ENCODE measurements around the gene ADPRH. TPM values are rescaled to one million over a fixed set of nuclear protein-coding genes. Genes with fewer than 3 reads are reported as not detected.

ADPRH gene
- total RNA-seq, 1 experiment from 2014 or later, result 1.5 TPM

DNA sequence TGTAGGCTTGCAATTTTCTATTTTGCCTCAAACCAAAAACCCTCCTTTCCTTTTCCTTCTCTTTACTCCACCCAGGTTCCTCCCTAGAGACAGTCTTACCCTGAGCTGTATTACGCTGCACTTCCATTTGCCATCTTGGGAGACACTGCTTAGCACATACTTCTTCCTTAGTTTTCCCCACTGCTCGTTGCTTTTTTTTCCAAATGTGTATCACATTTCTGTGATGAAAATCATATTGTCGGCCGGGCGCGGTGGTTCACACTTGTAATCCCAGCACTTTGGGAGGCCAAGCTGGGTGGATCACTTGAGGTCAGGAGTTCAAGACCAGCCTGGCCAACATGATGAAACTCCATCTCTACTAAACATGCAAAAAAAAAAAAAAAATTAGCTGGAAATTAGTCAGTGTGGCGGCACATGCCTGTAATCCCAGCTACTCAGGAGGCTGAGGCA is 51.6 kb downstream of the ADPRH start:
- ChIA-PET CTCF (interaction anchor here (0.7 kb wide), 1 partner anchor 742 kb away, joined by 3 read pairs; no protein-coding TSS in a partner anchor), RAD21 (ENCODE audit: low non-redundant PET in 1 of 2, low total read pairs in 2 of 2, uncharacterized antibody in 2 of 2, unreplicated experiment in 2 of 2) (no interaction called here), POLR2A (no interaction called here)
- H3K79me2 ChIP-seq (ENCODE audit: insufficient read depth, low read length), result no peaks in the 10 kb centered on the region
- TF ChIP-seq, protein P1, sequence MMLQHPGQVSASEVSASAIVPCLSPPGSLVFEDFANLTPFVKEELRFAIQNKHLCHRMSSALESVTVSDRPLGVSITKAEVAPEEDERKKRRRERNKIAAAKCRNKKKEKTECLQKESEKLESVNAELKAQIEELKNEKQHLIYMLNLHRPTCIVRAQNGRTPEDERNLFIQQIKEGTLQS (IDR thresholded peaks at IDR 0.05), result no peak
- TF ChIP-seq FOSL1 (IDR thresholded peaks at IDR 0.05; ENCODE audit: low read depth) (no peak), POLR2AphosphoS5 (IDR thresholded peaks at IDR 0.05; ENCODE audit: low read depth, low read length) (no peak), ZFX (IDR thresholded peaks at IDR 0.05) (no peak), SIN3A (IDR thresholded peaks at IDR 0.05; ENCODE audit: low read depth) (no peak), TCF7L2 (IDR thresholded peaks at IDR 0.05; ENCODE audit: borderline replicate concordance, extremely low read depth, insufficient read depth, insufficient read length) (no peak), EZH2phosphoT487 (IDR thresholded peaks at IDR 0.05; ENCODE audit: borderline replicate concordance) (no peak), YY1 (IDR thresholded peaks at IDR 0.05; ENCODE audit: extremely low read depth, insufficient replicate concordance, low read depth, low read length) (no peak)
- TF ChIP-seq, protein P2, sequence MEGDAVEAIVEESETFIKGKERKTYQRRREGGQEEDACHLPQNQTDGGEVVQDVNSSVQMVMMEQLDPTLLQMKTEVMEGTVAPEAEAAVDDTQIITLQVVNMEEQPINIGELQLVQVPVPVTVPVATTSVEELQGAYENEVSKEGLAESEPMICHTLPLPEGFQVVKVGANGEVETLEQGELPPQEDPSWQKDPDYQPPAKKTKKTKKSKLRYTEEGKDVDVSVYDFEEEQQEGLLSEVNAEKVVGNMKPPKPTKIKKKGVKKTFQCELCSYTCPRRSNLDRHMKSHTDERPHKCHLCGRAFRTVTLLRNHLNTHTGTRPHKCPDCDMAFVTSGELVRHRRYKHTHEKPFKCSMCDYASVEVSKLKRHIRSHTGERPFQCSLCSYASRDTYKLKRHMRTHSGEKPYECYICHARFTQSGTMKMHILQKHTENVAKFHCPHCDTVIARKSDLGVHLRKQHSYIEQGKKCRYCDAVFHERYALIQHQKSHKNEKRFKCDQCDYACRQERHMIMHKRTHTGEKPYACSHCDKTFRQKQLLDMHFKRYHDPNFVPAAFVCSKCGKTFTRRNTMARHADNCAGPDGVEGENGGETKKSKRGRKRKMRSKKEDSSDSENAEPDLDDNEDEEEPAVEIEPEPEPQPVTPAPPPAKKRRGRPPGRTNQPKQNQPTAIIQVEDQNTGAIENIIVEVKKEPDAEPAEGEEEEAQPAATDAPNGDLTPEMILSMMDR (IDR thresholded peaks at IDR 0.05 in 2 of 3, conservative IDR thresholded peaks at IDR 0.05 in 1 of 3; ENCODE audit: borderline replicate concordance in 1 of 3, insufficient read depth in 1 of 3, low read depth in 2 of 3, low read length in 2 of 3), result no peak
- TF ChIP-seq, protein P3, sequence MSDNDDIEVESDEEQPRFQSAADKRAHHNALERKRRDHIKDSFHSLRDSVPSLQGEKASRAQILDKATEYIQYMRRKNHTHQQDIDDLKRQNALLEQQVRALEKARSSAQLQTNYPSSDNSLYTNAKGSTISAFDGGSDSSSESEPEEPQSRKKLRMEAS (IDR thresholded peaks at IDR 0.05), result no peak
- BruUV-seq (replicated peaks), result no TSS peak
- no peak overlapping the region for H3K9ac ChIP-seq (ENCODE audit: low read length)
- no peaks in the 10 kb centered on the region for H3K36me3 ChIP-seq (ENCODE audit: control insufficient read depth in 1 of 2, insufficient read depth in 2 of 2, low read length in 2 of 2)
- H4K20me1 ChIP-seq (ENCODE audit: insufficient read depth), result no peaks in the 10 kb centered on the region
- no peaks in the 10 kb centered on the region for H3K9me3 ChIP-seq (ENCODE audit: control insufficient read depth in 1 of 2, insufficient read depth in 1 of 2, low read depth in 1 of 2, low read length in 2 of 2)
- H3K9me2 ChIP-seq (ENCODE audit: insufficient read depth), result no peaks in the 10 kb centered on the region
- no peak for ATAC-seq
- H3K4me2 ChIP-seq (ENCODE audit: low read length), result no peak overlapping the region
- no peaks in the 10 kb centered on the region for H3K4me1 ChIP-seq (ENCODE audit: control insufficient read depth in 1 of 2, insufficient read depth in 2 of 2, low read length in 2 of 2)
- no peak overlapping the region for H3K27ac ChIP-seq (ENCODE audit: low read depth, low read length)
- DNase-seq (ENCODE audit: low read depth, low spot score), result no peak
- no peak overlapping the region for H2AFZ ChIP-seq (ENCODE audit: low read depth, low read length, poor library complexity, severe bottlenecking)
- peaks cover 3% of the 10 kb centered on the region; the same call in 1 of the 2 replicates for H3K27me3 ChIP-seq (ENCODE audit: insufficient read depth, low read length)
- no peak overlapping the region for H3K4me3 ChIP-seq (replicated peaks in 1 of 2; ENCODE audit: low read depth in 1 of 2, low read length in 2 of 2)
- intact Hi-C loops (cut with micrococcal nuclease), result no loop called here

Data from HCT116 (cell line).